ENCODE data around the gene ISYNA1. TPM values are rescaled to one million over a fixed set of nuclear protein-coding genes. Genes with fewer than 3 reads are reported as not detected.
A peak's percentile ranks its signal among the peaks of the same experiment; 100 is the strongest.

The ISYNA1 gene
- total and polyA plus RNA-seq, 2 of the 4 experiments (the other 2 are of a cell fraction): 3.4 to 24.7 TPM

DNA sequence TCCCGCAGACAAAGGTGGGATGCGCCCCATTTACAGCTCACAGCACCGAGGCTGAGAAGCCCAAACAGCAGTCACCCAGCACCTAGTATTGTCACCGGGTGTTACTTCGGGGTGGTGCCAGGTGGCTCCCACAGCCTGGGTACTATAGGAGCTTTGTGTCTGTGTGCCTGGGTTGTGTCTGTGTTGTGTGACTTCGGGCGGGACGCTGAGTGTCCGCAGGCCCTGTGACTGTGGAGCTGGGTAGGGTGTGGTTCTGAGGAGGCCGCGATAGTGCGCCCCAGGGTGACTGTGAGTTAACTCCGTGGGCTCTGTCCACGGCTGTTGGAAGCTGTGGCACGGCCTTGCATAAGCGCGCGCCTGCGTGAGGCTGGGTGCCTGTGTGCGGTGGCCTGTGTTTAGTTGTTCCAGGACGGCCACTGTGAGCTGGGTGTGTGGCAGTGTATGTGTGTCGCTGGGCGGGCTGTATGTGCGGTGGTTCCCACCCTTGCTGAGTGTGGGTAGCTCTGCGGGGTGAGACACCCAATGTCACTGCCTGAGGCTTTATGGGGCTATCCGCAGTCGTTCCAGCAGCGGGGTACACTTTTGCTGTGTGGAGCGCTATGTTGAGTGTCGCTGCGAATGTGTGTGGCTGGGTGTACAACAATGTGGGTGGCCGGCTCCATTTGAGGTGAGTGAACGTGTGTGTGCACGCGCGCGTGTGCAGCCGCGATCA lies 19.3 kb downstream of the ISYNA1 start:
- Histone ChIP-seq H3K4me2 (ENCODE audit: low read depth, low read length) (peak overlapping the region; percentile 81), H3K4me3 (ENCODE audit: insufficient read depth, low read depth, low read length) (peak overlapping the region; percentile 68), H4K5ac (ENCODE audit: low read depth, low read length) (peak overlapping the region; percentile 29), H4K8ac (ENCODE audit: low read depth in 2 of 2, low read length in 2 of 2) (peak overlapping the region; percentile 88 to 100), H3K18ac (ENCODE audit: low read depth, low read length) (peak overlapping the region; percentile 22; the same call in 1 of the 2 replicates), H2BK120ac (ENCODE audit: low read depth, low read length) (peak overlapping the region; percentile 86), H4K20me1 (ENCODE audit: insufficient read depth, low read length) (peaks cover 34% of the 10 kb centered on the region), H3K9me3 (ENCODE audit: control insufficient read depth, insufficient read depth, low read length) (no peaks in the 10 kb centered on the region), H3K23ac (ENCODE audit: low read depth, low read length) (peak overlapping the region; percentile 84; the same call in 1 of the 2 replicates), H2BK5ac (ENCODE audit: low read depth, low read length, poor library complexity, severe bottlenecking) (peak overlapping the region; percentile 71), H3K9ac (ENCODE audit: low read depth, low read length) (peak overlapping the region; percentile 51; the same call in 1 of the 2 replicates), H3K56ac (ENCODE audit: extremely low read depth, insufficient read depth, low read length) (no peak overlapping the region), H3K27ac (ENCODE audit: insufficient read depth, low read length) (peak overlapping the region; percentile 90), H2AFZ (replicated peaks; ENCODE audit: low read length, poor library complexity) (peak overlapping the region; percentile 97), H4K91ac (ENCODE audit: insufficient read depth, low read depth, low read length) (peak overlapping the region; percentile 91), H3K14ac (replicated peaks; ENCODE audit: low read depth, low read length) (peak overlapping the region; percentile 79), H2BK15ac (ENCODE audit: low read depth, low read length) (peak overlapping the region; percentile 87; the same call in 1 of the 3 replicates), H3K4ac (ENCODE audit: low read depth, low read length) (peak overlapping the region; percentile 96), H2AK5ac (ENCODE audit: low read depth, low read length) (peak overlapping the region; percentile 94), H3K4me1 (ENCODE audit: control insufficient read depth, insufficient read depth, low read length) (peaks cover 37% of the 10 kb centered on the region), H3K79me1 (ENCODE audit: low read depth in 1 of 2, low read length in 2 of 2) (peaks cover 0 to 47% of the 10 kb centered on the region in 2 experiments), H2BK20ac (ENCODE audit: low read depth, low read length) (peak overlapping the region; percentile 79; the same call in 1 of the 2 replicates), H3K36me3 (ENCODE audit: control insufficient read depth, insufficient read depth, low read length) (no peaks in the 10 kb centered on the region), H3K27me3 (ENCODE audit: control insufficient read depth, insufficient read depth, low read length) (no peaks in the 10 kb centered on the region), H3K9me1 (ENCODE audit: insufficient read depth, low read length) (peaks cover 16% of the 10 kb centered on the region; the same call in 1 of the 2 replicates), H2AK9ac (replicated peaks; ENCODE audit: low read depth, low read length, poor library complexity) (peak overlapping the region; percentile 99)
- 36% methylated on average over 29 of the region's 39 CpGs; no CpG with 5 or more reads in 1 of the 2 experiments for WGBS, 2 experiments (ENCODE audit: extremely low coverage in 2 of 2, insufficient read length in 1 of 2)
- CTCF ChIA-PET: interaction anchor here (0.8 to 1.2 kb wide), 4 partner anchors 33 to 140 kb away, joined by 3 to 4 read pairs (median 4); partner anchors contain the start of gene GDF15
- no TSS peak for BruUV-seq (replicated peaks)
- dilution Hi-C loops (cut with HindIII; ENCODE audit: low sequenced_read_pairs, unreplicated experiment) (no loop called here), in situ Hi-C loops (cut with MboI; ENCODE audit: low sequenced_read_pairs) (loop anchor here (10.0 kb wide), 2 partner anchors 224 to 304 kb away; partner anchors contain the start of gene MPV17L2), intact Hi-C loops (cut with micrococcal nuclease) (loop anchor here (5.0 to 10.0 kb wide), 2 partner anchors 141 to 214 kb away; partner anchors contain the start of gene RAB3A)
- POLR2A ChIA-PET (ENCODE audit: unreplicated experiment): no interaction called here
- DNase-seq (no peak), ATAC-seq (ENCODE audit: low read depth) (peak; percentile 0)
- TF ChIP-seq SMC3 (IDR thresholded peaks at IDR 0.05; ENCODE audit: low read depth, low read length) (no peak), USF2 (IDR thresholded peaks at IDR 0.05; ENCODE audit: low read depth, low read length) (no peak), NFE2L2 (IDR thresholded peaks at IDR 0.05; ENCODE audit: low read depth, low read length) (no peak), CTCF (conservative IDR thresholded peaks at IDR 0.05; ENCODE audit: low read depth, low read length) (no peak), RFX5 (IDR thresholded peaks at IDR 0.05; ENCODE audit: low read depth, low read length) (no peak), RAD21 (IDR thresholded peaks at IDR 0.05; ENCODE audit: low read length) (no peak), MXI1 (IDR thresholded peaks at IDR 0.05; ENCODE audit: borderline replicate concordance, low read depth, low read length) (no peak), MAZ (IDR thresholded peaks at IDR 0.05; ENCODE audit: borderline replicate concordance, low read depth, low read length) (no peak), POLR2A (IDR thresholded peaks at IDR 0.05; ENCODE audit: low read depth, low read length) (no peak), CHD1 (IDR thresholded peaks at IDR 0.05; ENCODE audit: low read depth, low read length) (no peak), MAFK (IDR thresholded peaks at IDR 0.05; ENCODE audit: low read depth, low read length) (no peak), ELK1 (IDR thresholded peaks at IDR 0.05; ENCODE audit: borderline replicate concordance, low read depth, low read length) (no peak), RCOR1 (IDR thresholded peaks at IDR 0.05; ENCODE audit: insufficient replicate concordance, low read length) (no peak), CEBPB (IDR thresholded peaks at IDR 0.05; ENCODE audit: low read depth, low read length) (no peak)
